HEK293 (cell line): ENCODE measurements around the gene SRBD1.

Experiments
- CTCF ChIP-seq: fragments of 450-650 bp; formaldehyde crosslinking; IDR thresholded peaks from 2 replicates; pipeline ENCODE4 v1.5.1; 2016; ENCODE audit warnings: missing biosample characterization, missing genetic modification characterization
- GLIS2 ChIP-seq: fragments of 450-650 bp; formaldehyde crosslinking; IDR thresholded peaks from 2 replicates; pipeline ENCODE4 v1.5.1; 2016; ENCODE audit warnings: missing biosample characterization, missing genetic modification characterization
- HOXC10 ChIP-seq: sonication (generic); formaldehyde crosslinking; IDR thresholded peaks from 2 replicates; pipeline ENCODE4 v1.8.1; 2023; ENCODE audit warnings: mild to moderate bottlenecking, missing genetic modification reagents
- OVOL3 ChIP-seq: fragments of 450-650 bp; formaldehyde crosslinking; IDR thresholded peaks from 2 replicates; pipeline ENCODE4 v1.5.1; 2016; ENCODE audit warnings: missing biosample characterization, missing genetic modification characterization
- SALL2 ChIP-seq: fragments of 450-650 bp; formaldehyde crosslinking; IDR thresholded peaks from 2 replicates; pipeline ENCODE4 v1.5.0; 2017; ENCODE audit warnings: missing biosample characterization, mild to moderate bottlenecking, missing genetic modification characterization, borderline replicate concordance
- SP3 ChIP-seq: fragments of 450-650 bp; formaldehyde crosslinking; IDR thresholded peaks from 2 replicates; pipeline ENCODE4 v1.5.1; 2016; ENCODE audit warnings: missing biosample characterization, missing genetic modification characterization
- ZBTB17 ChIP-seq: fragments of 450-650 bp; formaldehyde crosslinking; IDR thresholded peaks from 2 replicates; pipeline ENCODE4 v1.5.1; 2016; ENCODE audit warnings: missing biosample characterization, missing genetic modification characterization
- ZFP37 ChIP-seq: fragments of 450-650 bp; formaldehyde crosslinking; IDR thresholded peaks from 2 replicates; pipeline ENCODE4 v1.5.1; 2016; ENCODE audit warnings: missing biosample characterization, missing genetic modification characterization
- ZNF266 ChIP-seq: fragments of 450-650 bp; formaldehyde crosslinking; IDR thresholded peaks from 2 replicates; pipeline ENCODE4 v1.5.1; 2016; ENCODE audit warnings: missing biosample characterization, missing genetic modification characterization, low read depth
- ZNF280D ChIP-seq: fragments of 450-650 bp; formaldehyde crosslinking; IDR thresholded peaks from 2 replicates; pipeline ENCODE4 v1.5.1; 2016; ENCODE audit warnings: missing biosample characterization, missing genetic modification characterization
- ZNF423 ChIP-seq: fragments of 450-650 bp; formaldehyde crosslinking; IDR thresholded peaks from 2 replicates; pipeline ENCODE4 v1.5.1; 2016; ENCODE audit warnings: missing biosample characterization, missing genetic modification characterization
- ZNF501 ChIP-seq: fragments of 450-650 bp; formaldehyde crosslinking; IDR thresholded peaks from 2 replicates; pipeline ENCODE4 v1.5.1; 2016; ENCODE audit warnings: missing biosample characterization, missing genetic modification characterization
- ZNF518A ChIP-seq: fragments of 450-650 bp; formaldehyde crosslinking; conservative IDR thresholded peaks from 2 replicates; pipeline ENCODE4 v1.5.1; 2016; ENCODE audit warnings: low read depth, missing biosample characterization, missing genetic modification characterization
- ZNF776 ChIP-seq: fragments of 450-650 bp; formaldehyde crosslinking; IDR thresholded peaks from 2 replicates; pipeline ENCODE4 v1.5.0; 2017; ENCODE audit warnings: missing biosample characterization, missing genetic modification characterization, borderline replicate concordance

GRCh38 chr2:45404807-45405297 is 206.2 kb downstream of the SRBD1 start:
- TF ChIP-seq ZNF518A (tag by site-specific recombination) (no peak), OVOL3 (tag by site-specific recombination) (no peak), ZBTB17 (tag by site-specific recombination) (no peak), CTCF (tag by site-specific recombination) (no peak), HOXC10 (CRISPR knock-in tag) (no peak), ZNF501 (tag by site-specific recombination) (no peak), ZNF280D (no peak), GLIS2 (tag by site-specific recombination) (no peak), ZNF266 (tag by site-specific recombination) (no peak), ZNF423 (tag by site-specific recombination) (no peak), ZNF776 (tag by site-specific recombination) (no peak), SALL2 (tag by site-specific recombination) (no peak), SP3 (no peak), ZFP37 (tag by site-specific recombination) (no peak)
